NK-92 (cell line): Measurements from ENCODE around the gene RFXANK.
"Not testable (repeated sequence)": the region's sequence is repeated elsewhere in the genome, so short reads cannot be mapped to it uniquely, and the experiment has no call there.

ENCODE experiments used
- DNase-seq: peaks from one replicate; lab custom pipeline; 2025; ENCODE audit not compliant: unreplicated experiment; lab: John Stamatoyannopoulos, UW

RFXANK gene

GRCh38 chr19:19205416-19206410 lies 13.7 kb downstream of the RFXANK start:
- DNase-seq, result no peak

- DNase-seq, result no peak
Observed at GRCh38 chr19:19206938-19207337, 14.9 kb downstream of the RFXANK start.

- DNase-seq, result no peak
Observed at GRCh38 chr19:19207637-19208572, 15.8 kb downstream of the RFXANK start.

- DNase-seq, result no peak
Observed at GRCh38 chr19:19209372-19209771, 17.3 kb downstream of the RFXANK start.

- DNase-seq, result no peak
Observed at GRCh38 chr19:19211499-19212420, 19.7 kb downstream of the RFXANK start, which contains the start of gene NCAN. TSS of gene NCAN (plus strand) at chr19:19211958. CDS start at chr19:19216954, 4,996 bp downstream.

GRCh38 chr19:19212916-19213315 lies 20.9 kb downstream of the RFXANK start:
- no peak for DNase-seq

GRCh38 chr19:19213426-19214158 lies 21.5 kb downstream of the RFXANK start:
- DNase-seq, result no peak

GRCh38 chr19:19214159-19214490 lies 22.1 kb downstream of the RFXANK start:
- DNase-seq, result no peak

- no peak for DNase-seq
Observed at GRCh38 chr19:19214892-19215291, 22.8 kb downstream of the RFXANK start.

- DNase-seq, result no peak
Observed at GRCh38 chr19:19215792-19216191, 23.7 kb downstream of the RFXANK start.

GRCh38 chr19:19217099-19217498 lies 25.0 kb downstream of the RFXANK start:
- DNase-seq, result no peak

GRCh38 chr19:19218911-19219310 lies 26.9 kb downstream of the RFXANK start:
- no peak for DNase-seq

- not testable (repeated sequence) for DNase-seq
Observed at GRCh38 chr19:19221000-19221399, 28.9 kb downstream of the RFXANK start.

GRCh38 chr19:19223060-19223459 lies 31.0 kb downstream of the RFXANK start:
- DNase-seq, result no peak

GRCh38 chr19:19223636-19224035 lies 31.6 kb downstream of the RFXANK start:
- DNase-seq, result no peak

GRCh38 chr19:19224150-19224851 lies 32.2 kb downstream of the RFXANK start:
- no peak for DNase-seq

GRCh38 chr19:19224852-19225494 lies 32.9 kb downstream of the RFXANK start:
- no peak for DNase-seq

GRCh38 chr19:19226204-19226603 lies 34.1 kb downstream of the RFXANK start:
- no peak for DNase-seq

GRCh38 chr19:19226663-19227062 lies 34.6 kb downstream of the RFXANK start:
- no peak for DNase-seq
